Measurements from ENCODE around the gene ELMO1.

ELMO1 gene

DNA sequence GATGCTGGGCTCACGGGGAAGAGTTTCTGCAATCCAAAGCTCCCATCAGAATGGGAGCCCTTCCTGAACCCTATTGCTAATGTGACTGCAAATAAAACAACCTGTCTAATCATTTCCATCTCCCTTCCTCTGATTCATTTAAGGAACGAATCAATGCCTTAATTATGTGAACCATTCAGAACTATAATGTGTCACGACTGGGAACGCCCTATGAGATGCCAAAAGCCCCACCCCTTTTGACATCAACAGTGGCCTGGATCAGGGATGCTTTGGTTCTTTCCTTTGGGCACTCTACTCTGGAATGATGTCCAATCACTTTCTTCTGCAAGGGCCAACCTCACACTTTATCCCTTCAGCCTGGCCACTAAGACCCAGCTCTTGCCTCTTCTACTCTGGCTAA is 528.9 kb downstream of the ELMO1 start:
- Histone ChIP-seq H3K79me2 (ENCODE audit: control insufficient read depth, insufficient read depth, low read length, unreplicated experiment) (no peaks in the 10 kb centered on the region), H3K4me3 (ENCODE audit: low read depth, low read length) (no peak overlapping the region), H3K27ac (ENCODE audit: low read depth, low read length) (no peak overlapping the region), H3K27me3 (ENCODE audit: insufficient read depth, low read length) (no peaks in the 10 kb centered on the region), H2AFZ (ENCODE audit: low read length, unreplicated experiment) (no peak overlapping the region), H3K36me3 (ENCODE audit: insufficient read depth, low read length) (no peaks in the 10 kb centered on the region), H3K4me1 (ENCODE audit: control insufficient read depth, insufficient read depth, low read length, unreplicated experiment) (no peaks in the 10 kb centered on the region)

DNA sequence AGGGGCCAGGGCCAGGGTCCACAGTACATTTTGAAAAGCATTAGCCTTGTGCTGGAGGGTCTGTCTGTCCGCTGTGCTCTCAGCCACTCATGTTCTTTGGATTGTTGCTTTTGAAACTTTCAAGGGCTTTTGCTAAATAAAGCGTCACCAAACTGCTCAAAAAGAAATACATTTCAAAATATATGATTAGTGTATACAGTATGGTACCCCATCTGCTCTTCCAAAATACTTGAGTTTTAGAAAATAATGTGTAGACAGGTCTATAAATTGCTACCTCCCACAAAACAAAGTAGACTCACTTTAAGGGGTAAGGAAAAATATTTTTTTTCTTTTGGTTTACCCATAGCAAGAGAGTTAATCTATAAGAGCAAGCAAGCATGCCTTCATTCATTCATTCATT is 530.1 kb downstream of the ELMO1 start:
- H3K36me3 ChIP-seq (ENCODE audit: insufficient read depth, low read length), result no peaks in the 10 kb centered on the region
- H2AFZ ChIP-seq (ENCODE audit: low read length, unreplicated experiment), result no peak overlapping the region
- no peaks in the 10 kb centered on the region for H3K27me3 ChIP-seq (ENCODE audit: insufficient read depth, low read length)
- no peak overlapping the region for H3K27ac ChIP-seq (ENCODE audit: low read depth, low read length)
- no peaks in the 10 kb centered on the region for H3K79me2 ChIP-seq (ENCODE audit: control insufficient read depth, insufficient read depth, low read length, unreplicated experiment)
- H3K4me1 ChIP-seq (ENCODE audit: control insufficient read depth, insufficient read depth, low read length, unreplicated experiment), result no peaks in the 10 kb centered on the region
- H3K4me3 ChIP-seq (ENCODE audit: low read depth, low read length), result no peak overlapping the region

DNA sequence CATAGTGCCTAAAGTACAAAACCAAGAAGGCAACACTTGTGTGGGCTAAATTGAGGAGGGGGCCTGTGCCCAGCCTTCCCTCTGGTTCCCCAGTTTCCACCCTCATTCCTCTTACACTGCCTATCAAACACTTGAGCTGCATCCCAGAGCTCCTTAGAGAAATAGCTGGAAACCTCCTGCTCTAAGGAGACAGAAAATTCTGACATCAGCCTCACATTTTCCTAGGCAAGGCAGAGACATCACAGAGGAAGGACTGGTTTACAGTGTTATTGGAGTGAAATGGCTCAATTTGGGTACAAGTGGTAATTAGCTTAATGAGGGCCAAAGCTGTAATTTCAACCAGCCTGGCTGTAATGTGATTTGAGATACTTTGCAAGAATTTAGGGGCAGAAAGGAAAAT is 532.0 kb downstream of the ELMO1 start:
- H3K79me2 ChIP-seq (ENCODE audit: control insufficient read depth, insufficient read depth, low read length, unreplicated experiment), result no peaks in the 10 kb centered on the region
- no peak overlapping the region for H2AFZ ChIP-seq (ENCODE audit: low read length, unreplicated experiment)
- no peak overlapping the region for H3K27ac ChIP-seq (ENCODE audit: low read depth, low read length)
- H3K4me3 ChIP-seq (ENCODE audit: low read depth, low read length), result no peak overlapping the region
- H3K36me3 ChIP-seq (ENCODE audit: insufficient read depth, low read length), result no peaks in the 10 kb centered on the region
- no peaks in the 10 kb centered on the region for H3K4me1 ChIP-seq (ENCODE audit: control insufficient read depth, insufficient read depth, low read length, unreplicated experiment)
- no peaks in the 10 kb centered on the region for H3K27me3 ChIP-seq (ENCODE audit: insufficient read depth, low read length)

DNA sequence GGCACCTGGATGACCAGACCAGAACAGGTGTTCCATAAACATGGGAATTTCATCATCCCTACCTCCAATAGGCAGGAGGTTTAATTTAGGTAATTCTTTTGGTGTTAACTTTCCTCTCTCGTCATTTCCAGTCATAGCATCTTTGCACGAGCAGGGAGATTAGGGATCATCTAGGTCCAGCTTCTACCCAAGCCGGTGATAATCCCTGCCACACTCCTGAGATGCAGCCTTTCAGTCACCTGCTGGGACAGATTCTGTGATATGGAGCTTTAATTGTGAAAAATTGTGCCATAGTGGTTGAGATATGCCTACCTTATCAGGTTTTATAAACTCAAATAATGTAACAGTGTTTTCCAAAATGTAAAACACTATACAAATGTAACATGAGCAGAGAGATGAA is 532.5 kb downstream of the ELMO1 start:
- H3K79me2 ChIP-seq (ENCODE audit: control insufficient read depth, insufficient read depth, low read length, unreplicated experiment), result no peaks in the 10 kb centered on the region
- no peaks in the 10 kb centered on the region for H3K36me3 ChIP-seq (ENCODE audit: insufficient read depth, low read length)
- H3K27ac ChIP-seq (ENCODE audit: low read depth, low read length), result no peak overlapping the region
- H3K27me3 ChIP-seq (ENCODE audit: insufficient read depth, low read length), result no peaks in the 10 kb centered on the region
- H3K4me1 ChIP-seq (ENCODE audit: control insufficient read depth, insufficient read depth, low read length, unreplicated experiment), result no peaks in the 10 kb centered on the region
- no peak overlapping the region for H2AFZ ChIP-seq (ENCODE audit: low read length, unreplicated experiment)
- H3K4me3 ChIP-seq (ENCODE audit: low read depth, low read length), result no peak overlapping the region

DNA sequence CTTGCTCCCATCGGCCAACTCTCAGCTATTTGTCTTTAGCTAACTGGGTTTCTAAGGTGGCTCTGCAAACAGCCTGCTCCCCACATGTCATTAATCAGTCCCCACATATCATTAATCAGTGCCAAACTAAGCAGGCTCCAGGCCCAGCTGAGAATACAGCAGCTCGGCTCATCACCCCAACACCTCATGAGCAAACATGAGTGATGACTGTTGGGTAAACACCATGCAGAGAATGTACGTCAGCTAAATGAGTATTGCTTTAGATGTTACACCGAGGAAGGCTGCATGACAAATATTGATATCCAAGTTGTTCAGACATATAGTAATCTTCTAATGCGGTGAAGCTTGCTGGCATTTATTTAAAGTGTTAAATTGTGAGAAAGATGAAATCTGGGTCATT is 536.9 kb downstream of the ELMO1 start:
- H3K4me1 ChIP-seq (ENCODE audit: control insufficient read depth, insufficient read depth, low read length, unreplicated experiment), result no peaks in the 10 kb centered on the region
- no peak overlapping the region for H3K27ac ChIP-seq (ENCODE audit: low read depth, low read length)
- H3K4me3 ChIP-seq (ENCODE audit: low read depth, low read length), result no peak overlapping the region
- H3K79me2 ChIP-seq (ENCODE audit: control insufficient read depth, insufficient read depth, low read length, unreplicated experiment), result no peaks in the 10 kb centered on the region
- no peaks in the 10 kb centered on the region for H3K36me3 ChIP-seq (ENCODE audit: insufficient read depth, low read length)
- H2AFZ ChIP-seq (ENCODE audit: low read length, unreplicated experiment), result no peak overlapping the region
- no peaks in the 10 kb centered on the region for H3K27me3 ChIP-seq (ENCODE audit: insufficient read depth, low read length)

DNA sequence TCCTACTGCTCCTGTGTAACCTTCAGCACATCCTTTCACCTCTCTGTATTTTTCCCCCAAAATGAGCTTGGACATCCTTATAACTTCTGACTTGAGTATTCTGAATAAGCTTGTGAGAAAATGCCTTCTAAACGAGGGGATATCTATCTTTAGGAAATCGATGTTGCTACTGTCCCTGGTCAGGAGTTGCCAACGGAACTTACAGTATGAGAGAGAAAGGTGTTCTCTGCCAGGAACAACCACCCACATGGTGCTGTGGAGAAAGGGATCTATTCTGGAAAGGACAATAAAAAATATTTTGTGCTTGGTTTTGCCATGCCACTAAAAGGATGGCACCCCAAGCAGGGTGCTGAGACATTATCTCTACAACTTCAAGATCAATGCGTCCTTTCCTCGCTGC is 537.8 kb downstream of the ELMO1 start:
- Histone ChIP-seq H3K4me3 (ENCODE audit: low read depth, low read length) (no peak overlapping the region), H3K79me2 (ENCODE audit: control insufficient read depth, insufficient read depth, low read length, unreplicated experiment) (no peaks in the 10 kb centered on the region), H2AFZ (ENCODE audit: low read length, unreplicated experiment) (no peak overlapping the region), H3K4me1 (ENCODE audit: control insufficient read depth, insufficient read depth, low read length, unreplicated experiment) (no peaks in the 10 kb centered on the region), H3K27ac (ENCODE audit: low read depth, low read length) (no peak overlapping the region), H3K27me3 (ENCODE audit: insufficient read depth, low read length) (no peaks in the 10 kb centered on the region), H3K36me3 (ENCODE audit: insufficient read depth, low read length) (no peaks in the 10 kb centered on the region)

DNA sequence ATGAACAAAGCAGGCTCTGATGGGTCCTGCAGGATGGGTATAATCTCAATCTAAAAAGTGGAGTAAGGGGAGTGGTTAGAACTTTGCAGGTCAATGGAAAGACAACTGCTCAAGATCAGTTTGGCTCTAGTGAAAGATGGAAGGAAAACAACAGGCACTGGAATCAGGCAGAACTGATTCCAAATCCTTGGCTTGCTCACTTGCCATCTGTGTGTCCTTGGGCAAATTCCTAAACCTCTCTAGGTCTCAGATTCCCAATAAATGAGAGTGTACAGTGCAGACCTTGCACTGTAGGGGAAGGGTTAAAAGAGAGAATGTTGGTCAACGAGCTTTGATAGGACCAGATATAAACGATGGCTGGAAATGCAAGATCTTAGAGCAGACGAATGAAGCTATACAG is 538.3 kb downstream of the ELMO1 start:
- no peak overlapping the region for H2AFZ ChIP-seq (ENCODE audit: low read length, unreplicated experiment)
- no peaks in the 10 kb centered on the region for H3K4me1 ChIP-seq (ENCODE audit: control insufficient read depth, insufficient read depth, low read length, unreplicated experiment)
- H3K4me3 ChIP-seq (ENCODE audit: low read depth, low read length), result no peak overlapping the region
- no peaks in the 10 kb centered on the region for H3K79me2 ChIP-seq (ENCODE audit: control insufficient read depth, insufficient read depth, low read length, unreplicated experiment)
- H3K27me3 ChIP-seq (ENCODE audit: insufficient read depth, low read length), result no peaks in the 10 kb centered on the region
- no peaks in the 10 kb centered on the region for H3K36me3 ChIP-seq (ENCODE audit: insufficient read depth, low read length)
- H3K27ac ChIP-seq (ENCODE audit: low read depth, low read length), result no peak overlapping the region

DNA sequence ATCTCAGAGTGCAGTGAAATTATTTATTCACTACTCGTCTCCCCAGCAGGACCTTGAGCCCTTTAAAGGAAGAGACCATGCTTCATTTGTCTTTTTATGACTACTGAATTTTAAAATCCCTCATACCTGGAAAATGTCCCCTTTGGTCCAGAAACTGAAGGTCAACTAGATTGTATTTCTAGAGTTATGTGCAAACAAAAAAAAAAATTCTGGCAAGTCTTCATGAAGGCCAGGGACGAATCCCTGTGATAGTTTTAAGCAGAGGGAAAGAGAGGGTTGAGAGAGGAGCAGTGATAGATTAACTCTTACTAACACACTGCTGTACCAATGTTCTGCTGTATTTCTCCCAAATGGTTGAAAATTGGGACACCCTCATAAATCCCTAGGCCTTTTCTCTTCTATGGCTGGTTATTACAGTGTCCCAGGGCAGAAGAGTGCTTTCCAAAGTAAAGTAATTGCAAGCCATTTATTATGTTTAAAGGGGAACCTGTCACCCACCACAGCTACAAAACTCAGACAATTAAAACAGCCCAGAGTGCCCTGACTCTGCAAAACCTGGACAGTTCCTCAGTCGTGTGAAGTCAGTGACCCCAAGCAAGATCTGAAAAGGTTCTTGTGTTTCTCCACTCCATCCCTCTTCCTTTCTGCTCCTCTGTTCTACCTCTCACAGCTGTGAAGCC is 541.6 kb downstream of the ELMO1 start:
- Histone ChIP-seq H3K36me3 (ENCODE audit: insufficient read depth, low read length) (no peaks in the 10 kb centered on the region), H3K79me2 (ENCODE audit: control insufficient read depth, insufficient read depth, low read length, unreplicated experiment) (no peaks in the 10 kb centered on the region), H2AFZ (ENCODE audit: low read length, unreplicated experiment) (no peak overlapping the region), H3K4me1 (ENCODE audit: control insufficient read depth, insufficient read depth, low read length, unreplicated experiment) (no peaks in the 10 kb centered on the region), H3K27me3 (ENCODE audit: insufficient read depth, low read length) (no peaks in the 10 kb centered on the region), H3K27ac (ENCODE audit: low read depth, low read length) (no peak overlapping the region), H3K4me3 (ENCODE audit: low read depth, low read length) (no peak overlapping the region)

DNA sequence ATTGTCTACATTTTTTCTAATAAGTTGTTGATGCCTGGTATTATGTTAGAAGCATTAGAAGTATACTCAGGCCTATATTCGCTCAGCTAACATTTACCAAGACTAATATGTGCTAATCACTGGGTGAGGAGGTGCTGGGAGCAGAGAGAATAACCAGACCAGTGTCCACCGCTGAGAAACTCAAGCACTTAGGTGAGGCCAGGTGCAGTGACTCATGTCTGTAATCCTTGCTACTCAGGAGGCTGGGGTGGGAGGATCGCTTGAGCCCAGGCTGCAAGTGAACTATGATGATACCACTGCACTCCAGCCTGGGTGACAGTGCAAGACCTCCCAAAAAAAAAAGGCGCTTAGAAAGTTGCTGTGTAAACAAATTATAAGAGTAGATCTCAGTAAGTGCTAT is 542.2 kb downstream of the ELMO1 start:
- H3K4me3 ChIP-seq (ENCODE audit: low read depth, low read length), result no peak overlapping the region
- H3K4me1 ChIP-seq (ENCODE audit: control insufficient read depth, insufficient read depth, low read length, unreplicated experiment), result no peaks in the 10 kb centered on the region
- no peak overlapping the region for H3K27ac ChIP-seq (ENCODE audit: low read depth, low read length)
- no peak overlapping the region for H2AFZ ChIP-seq (ENCODE audit: low read length, unreplicated experiment)
- no peaks in the 10 kb centered on the region for H3K79me2 ChIP-seq (ENCODE audit: control insufficient read depth, insufficient read depth, low read length, unreplicated experiment)
- no peaks in the 10 kb centered on the region for H3K27me3 ChIP-seq (ENCODE audit: insufficient read depth, low read length)
- no peaks in the 10 kb centered on the region for H3K36me3 ChIP-seq (ENCODE audit: insufficient read depth, low read length)

DNA sequence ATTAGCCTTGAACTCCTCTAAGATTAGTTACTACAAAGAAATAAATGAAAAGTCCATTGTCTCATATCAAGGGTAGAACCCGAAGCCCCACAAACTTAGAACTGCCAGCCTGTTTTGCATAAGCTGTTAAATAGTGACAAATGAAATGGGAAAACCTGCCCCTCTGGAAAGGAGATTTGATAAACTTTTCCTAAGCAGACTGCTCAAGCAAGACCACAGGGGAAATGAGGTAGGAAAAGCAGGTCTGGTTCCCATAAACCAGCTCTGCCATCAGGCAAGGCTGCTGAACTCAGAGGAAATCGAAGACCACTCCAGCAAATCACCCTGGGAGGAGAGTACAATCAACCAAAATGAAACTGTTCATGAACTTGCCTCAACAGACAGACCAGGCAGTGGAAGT is 542.8 kb downstream of the ELMO1 start:
- no peaks in the 10 kb centered on the region for H3K36me3 ChIP-seq (ENCODE audit: insufficient read depth, low read length)
- H3K79me2 ChIP-seq (ENCODE audit: control insufficient read depth, insufficient read depth, low read length, unreplicated experiment), result no peaks in the 10 kb centered on the region
- no peaks in the 10 kb centered on the region for H3K4me1 ChIP-seq (ENCODE audit: control insufficient read depth, insufficient read depth, low read length, unreplicated experiment)
- no peak overlapping the region for H3K4me3 ChIP-seq (ENCODE audit: low read depth, low read length)
- H2AFZ ChIP-seq (ENCODE audit: low read length, unreplicated experiment), result no peak overlapping the region
- H3K27ac ChIP-seq (ENCODE audit: low read depth, low read length), result no peak overlapping the region
- no peaks in the 10 kb centered on the region for H3K27me3 ChIP-seq (ENCODE audit: insufficient read depth, low read length)

DNA sequence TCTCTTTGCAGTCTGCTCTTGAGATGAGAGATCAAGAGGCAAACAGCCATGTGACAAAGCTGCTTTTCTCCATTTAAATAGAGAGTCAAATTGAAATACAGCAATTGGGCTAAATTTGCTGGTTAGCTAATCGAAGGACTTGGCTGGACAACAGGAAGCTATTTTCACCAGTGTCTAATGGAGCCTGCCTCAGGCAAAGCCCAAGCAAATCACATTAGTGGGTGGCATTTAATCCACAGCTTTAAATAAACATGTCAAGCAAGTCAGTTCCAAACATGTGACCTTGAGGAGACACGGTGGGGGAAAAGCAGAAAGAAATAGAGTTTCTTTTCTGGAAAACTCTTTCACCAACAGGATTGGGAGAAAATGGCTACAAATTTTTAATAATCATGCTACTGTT is 543.9 kb downstream of the ELMO1 start:
- no peaks in the 10 kb centered on the region for H3K27me3 ChIP-seq (ENCODE audit: insufficient read depth, low read length)
- no peak overlapping the region for H3K27ac ChIP-seq (ENCODE audit: low read depth, low read length)
- no peaks in the 10 kb centered on the region for H3K4me1 ChIP-seq (ENCODE audit: control insufficient read depth, insufficient read depth, low read length, unreplicated experiment)
- no peak overlapping the region for H3K4me3 ChIP-seq (ENCODE audit: low read depth, low read length)
- no peaks in the 10 kb centered on the region for H3K79me2 ChIP-seq (ENCODE audit: control insufficient read depth, insufficient read depth, low read length, unreplicated experiment)
- no peak overlapping the region for H2AFZ ChIP-seq (ENCODE audit: low read length, unreplicated experiment)
- no peaks in the 10 kb centered on the region for H3K36me3 ChIP-seq (ENCODE audit: insufficient read depth, low read length)
